Measurements from ENCODE around the gene MBD6. TPM values are rescaled to one million over a fixed set of nuclear protein-coding genes. Genes with fewer than 3 reads are reported as not detected.

Gene MBD6
- total RNA-seq, 4 donors from 2014 or later = 38.0 to 144 (median 71.5) TPM

DNA sequence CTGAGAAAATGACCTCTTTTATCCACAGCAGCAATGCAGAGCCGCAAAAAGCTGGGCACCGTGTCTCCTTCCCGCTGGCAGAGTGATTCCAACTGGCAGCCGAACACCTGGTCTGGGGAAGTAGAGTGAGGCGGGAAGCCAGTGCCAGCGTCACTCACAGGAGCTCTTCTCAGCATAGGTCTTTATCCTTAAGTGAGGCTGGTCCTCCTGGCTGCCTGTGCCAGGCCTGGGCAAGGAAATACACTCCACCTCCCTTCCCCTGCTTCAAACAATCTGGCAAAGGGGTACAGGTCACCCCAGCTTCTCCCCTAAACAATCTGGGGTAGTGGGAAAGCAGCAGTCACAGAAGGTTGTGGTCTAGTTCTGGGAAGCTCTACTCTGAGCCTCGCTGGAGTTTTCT, 47.8 kb upstream of the MBD6 start:
- DNase-seq = no peak
- TF ChIP-seq CTCF (IDR thresholded peaks at IDR 0.05) (no peak), POLR2A (IDR thresholded peaks at IDR 0.05) (no peak)
- Histone ChIP-seq H3K4me1 (peaks cover 8 to 36% (median 22%) of the 10 kb centered on the region in 4 donors), H3K9me3 (no peaks in the 10 kb centered on the region), H3K4me3 (peak overlapping the region in 2 of 4 donors; percentile 44 to 47), H3K27ac (no peak overlapping the region), H3K27me3 (peaks cover 0 to 11% of the 10 kb centered on the region in 2 donors), H3K36me3 (peaks cover 0 to 9% (median 0%) of the 10 kb centered on the region in 3 donors)

DNA sequence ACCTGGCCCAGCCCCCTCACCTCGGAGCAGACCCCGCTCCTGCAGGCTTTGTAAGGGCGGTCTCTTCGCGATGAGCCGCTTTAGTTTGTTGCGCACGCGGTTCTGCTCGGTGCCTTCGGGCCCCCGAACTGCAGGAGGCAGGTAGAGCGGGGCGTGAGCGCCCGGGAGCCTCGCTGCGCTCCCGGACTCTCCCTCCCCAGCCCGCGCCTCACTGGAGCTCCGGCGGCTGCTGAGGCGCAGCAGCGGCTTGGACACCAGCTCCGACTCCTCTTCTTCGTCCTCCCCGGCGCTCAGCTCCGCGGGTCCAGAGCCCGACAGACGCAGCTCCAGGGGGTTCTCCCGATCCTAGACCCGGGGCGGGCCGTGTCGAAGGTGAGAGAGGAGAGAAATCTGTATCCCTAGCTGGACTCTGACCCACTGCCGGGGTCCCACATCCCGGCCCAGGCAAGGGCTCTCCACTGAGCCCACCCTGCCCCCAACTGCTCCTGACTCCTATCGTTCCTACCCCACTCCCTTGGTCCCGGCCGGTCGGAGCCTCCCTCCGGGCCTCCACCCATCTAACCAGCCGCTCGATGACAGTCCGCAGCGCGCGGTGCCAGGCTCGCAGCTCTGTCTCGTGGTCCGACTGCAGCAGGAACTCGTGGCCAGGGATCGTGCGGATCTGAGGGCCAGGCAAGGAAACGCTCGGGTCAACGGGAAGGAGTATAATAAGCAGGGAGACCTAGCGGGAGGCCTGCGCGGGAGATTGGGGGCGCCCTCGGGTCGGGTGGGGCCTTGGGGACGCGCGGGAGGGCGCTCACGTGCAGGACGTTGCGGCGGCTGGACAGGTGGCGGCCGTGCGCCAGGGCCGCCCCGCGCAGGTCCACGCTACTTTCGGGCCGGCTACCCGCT, 47.1 kb upstream of the MBD6 start:
- Histone ChIP-seq H3K36me3 (peaks cover 0 to 9% (median 0%) of the 10 kb centered on the region in 3 donors), H3K27me3 (peaks cover 0 to 11% of the 10 kb centered on the region in 2 donors), H3K27ac (peak overlapping the region in 3 of 4 donors; percentile 82 to 95 (median 87)), H3K4me3 (peak overlapping the region; percentile 43 to 56 (median 46)), H3K9me3 (no peaks in the 10 kb centered on the region), H3K4me1 (peaks cover 8 to 33% (median 27%) of the 10 kb centered on the region in 4 donors)
- TF ChIP-seq POLR2A (IDR thresholded peaks at IDR 0.05) (no peak), CTCF (IDR thresholded peaks at IDR 0.05) (no peak)
- DNase-seq = peak in 1 of 3 donors; percentile 59

DNA sequence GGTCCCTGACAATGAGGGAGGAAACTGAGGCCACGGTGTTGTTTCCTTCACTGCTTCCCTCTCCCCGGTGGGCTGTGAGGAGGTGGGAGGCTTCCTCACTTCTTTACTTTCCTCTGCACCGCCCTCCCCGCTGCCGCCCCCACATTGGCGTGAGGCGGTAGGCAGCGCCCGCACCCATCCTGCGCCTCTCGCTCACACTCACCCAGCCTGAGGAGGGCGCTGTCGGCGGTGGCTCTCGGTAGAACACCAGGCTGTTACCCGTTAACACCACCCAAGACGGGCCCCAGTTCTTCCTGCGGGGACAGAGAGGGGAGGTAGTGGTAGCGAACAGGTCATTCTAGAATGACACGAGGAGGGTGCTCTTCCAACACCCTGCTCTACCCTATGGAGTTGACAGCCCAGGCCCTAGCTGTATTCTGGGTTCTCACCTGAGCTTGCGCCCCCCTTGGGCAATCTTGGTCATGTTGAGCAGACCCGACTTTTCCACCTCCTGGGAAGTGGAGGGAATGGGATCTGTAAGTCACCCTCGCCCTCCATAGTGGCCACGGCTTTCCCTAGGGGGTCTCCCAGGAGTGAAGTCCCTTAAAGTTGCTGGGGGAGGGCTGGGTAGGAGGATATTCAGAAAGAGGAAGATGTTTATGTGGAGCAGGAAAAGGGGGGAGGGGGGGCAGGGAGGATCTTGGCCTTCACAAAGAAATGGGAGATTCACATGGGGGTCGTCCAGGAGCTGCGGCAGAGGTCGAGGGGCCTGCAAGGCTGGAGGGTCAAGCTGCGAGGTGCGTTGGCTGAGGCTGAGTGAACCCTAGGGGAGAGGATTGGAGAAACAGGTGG, 46.2 kb upstream of the MBD6 start:
- Histone ChIP-seq H3K36me3 (peaks cover 0 to 9% (median 0%) of the 10 kb centered on the region in 3 donors), H3K27ac (peak overlapping the region; percentile 78 to 95 (median 84)), H3K4me1 (peaks cover 8 to 36% (median 25%) of the 10 kb centered on the region in 4 donors), H3K4me3 (peak overlapping the region; percentile 43 to 56 (median 46)), H3K27me3 (peaks cover 0 to 11% of the 10 kb centered on the region in 2 donors), H3K9me3 (no peaks in the 10 kb centered on the region)
- peak; percentile 52 to 72 (median 69) for DNase-seq
- TF ChIP-seq POLR2A (IDR thresholded peaks at IDR 0.05) (no peak), CTCF (IDR thresholded peaks at IDR 0.05) (peak in 5 of 6 experiments; percentile 20 to 47 (median 28))

- Histone ChIP-seq H3K9me3 (no peaks in the 10 kb centered on the region), H3K4me3 (peak overlapping the region; percentile 43 to 56 (median 46)), H3K27ac (peak overlapping the region; percentile 78 to 95 (median 84)), H3K4me1 (peaks cover 4 to 36% (median 22%) of the 10 kb centered on the region in 4 donors), H3K36me3 (peaks cover 0 to 5% (median 0%) of the 10 kb centered on the region in 3 donors), H3K27me3 (peaks cover 0 to 11% of the 10 kb centered on the region in 2 donors)
- DNase-seq = peak in 1 of 3 donors; percentile 45
- TF ChIP-seq CTCF (IDR thresholded peaks at IDR 0.05) (no peak), POLR2A (IDR thresholded peaks at IDR 0.05) (no peak)
These were observed 45.5 kb upstream of the MBD6 start for GRCh38 chr12:57476993-57477709.

All from Peyer's patch (tissue), 4 donors.